Posterior cingulate gyrus (tissue), 11 donors: ENCODE data around the gene INO80.

Experiments used
- DNase-seq, 10 donors: peaks; one replicate each; pipeline versions ENCODE4 v3.0.0 to v3.0.0-alpha.2; 2020 to 2021; ENCODE audit warnings: mixed read lengths in 3 of 10
- intact Hi-C: fragments of 100-400 bp; cut with DNase I; formaldehyde crosslinking; loops from one replicate; pipeline ENCODE4 v1.15.1; 2023

INO80 gene

DNA sequence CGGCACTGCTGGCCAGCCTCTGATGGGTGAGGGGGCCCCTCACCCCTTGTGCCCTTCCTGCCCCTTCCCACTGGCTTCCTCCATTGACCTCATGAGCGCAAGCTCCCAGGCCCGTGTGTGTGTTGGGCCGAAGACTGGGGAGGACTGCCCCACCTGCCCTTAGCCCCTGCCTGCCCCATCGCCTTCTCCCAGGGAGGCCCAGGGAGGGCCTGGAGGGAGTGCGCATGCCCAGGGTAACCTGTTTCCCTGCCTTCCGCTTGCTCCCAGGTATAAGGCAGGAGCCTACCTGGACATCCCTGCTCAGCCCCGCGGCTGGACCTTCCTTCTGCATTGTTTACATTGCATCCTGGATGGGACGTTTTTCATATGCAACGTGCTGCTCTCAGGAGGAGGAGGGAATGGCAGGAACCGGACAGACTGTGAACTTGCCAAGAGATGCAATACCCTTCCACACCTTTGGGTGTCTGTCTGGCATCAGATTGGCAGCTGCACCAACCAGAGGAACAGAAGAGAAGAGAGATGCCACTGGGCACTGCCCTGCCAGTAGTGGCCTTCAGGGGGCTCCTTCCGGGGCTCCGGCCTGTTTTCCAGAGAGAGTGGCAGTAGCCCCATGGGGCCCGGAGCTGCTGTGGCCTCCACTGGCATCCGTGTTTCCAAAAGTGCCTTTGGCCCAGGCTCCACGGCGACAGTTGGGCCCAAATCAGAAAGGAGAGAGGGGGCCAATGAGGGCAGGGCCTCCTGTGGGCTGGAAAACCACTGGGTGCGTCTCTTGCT is 178.1 kb downstream of the INO80 start:
- peak in 1 of 10 donors; percentile 82 for DNase-seq
- intact Hi-C loops = no loop called here

DNA sequence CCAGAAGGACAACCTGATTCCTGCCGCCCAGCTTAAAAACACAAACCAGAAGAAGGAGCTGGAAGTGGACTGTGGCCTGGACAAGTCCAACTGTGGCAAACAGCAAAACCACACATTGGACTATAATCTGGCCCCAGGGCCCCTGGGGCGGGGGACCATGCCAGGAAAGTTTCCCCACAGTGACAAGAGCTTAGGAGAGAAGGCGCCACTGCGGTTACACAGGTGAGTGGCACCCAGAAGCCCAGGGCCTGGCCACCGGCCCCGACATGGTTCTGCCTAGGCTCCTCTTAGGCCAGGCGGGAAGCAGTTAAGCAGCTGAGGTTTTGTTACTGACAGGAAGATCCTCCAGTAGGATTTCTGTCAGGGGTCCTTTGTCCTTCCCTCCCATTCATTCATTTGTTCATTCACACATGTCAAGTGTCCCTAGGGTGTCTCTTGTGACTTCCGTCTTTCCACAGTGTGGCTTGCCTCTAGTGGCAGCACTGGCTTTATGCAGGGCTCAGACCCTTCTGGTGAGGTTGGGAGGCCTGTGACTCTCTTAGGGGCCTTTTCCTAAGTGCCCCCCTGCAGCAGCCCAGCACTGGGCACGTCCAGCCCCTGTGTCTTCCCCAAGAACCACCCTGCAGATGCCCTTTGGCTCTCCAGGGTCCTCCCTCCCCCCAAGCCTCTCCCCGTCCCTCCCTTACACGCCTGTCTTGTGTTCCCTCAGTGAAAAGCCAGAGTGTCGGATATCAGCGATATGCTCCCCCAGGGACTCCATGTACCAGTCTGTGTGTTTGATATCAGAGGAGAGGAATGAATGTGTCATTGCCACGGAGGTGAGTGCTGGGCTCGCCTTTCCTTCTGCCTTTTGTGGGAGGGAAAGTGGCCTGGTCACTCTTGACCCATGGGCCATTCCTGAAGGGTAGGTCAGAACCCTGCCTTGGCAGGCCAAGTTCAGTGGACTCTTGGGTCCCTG is 179.1 kb downstream of the INO80 start:
- intact Hi-C loops = no loop called here
- no peak for DNase-seq

DNA sequence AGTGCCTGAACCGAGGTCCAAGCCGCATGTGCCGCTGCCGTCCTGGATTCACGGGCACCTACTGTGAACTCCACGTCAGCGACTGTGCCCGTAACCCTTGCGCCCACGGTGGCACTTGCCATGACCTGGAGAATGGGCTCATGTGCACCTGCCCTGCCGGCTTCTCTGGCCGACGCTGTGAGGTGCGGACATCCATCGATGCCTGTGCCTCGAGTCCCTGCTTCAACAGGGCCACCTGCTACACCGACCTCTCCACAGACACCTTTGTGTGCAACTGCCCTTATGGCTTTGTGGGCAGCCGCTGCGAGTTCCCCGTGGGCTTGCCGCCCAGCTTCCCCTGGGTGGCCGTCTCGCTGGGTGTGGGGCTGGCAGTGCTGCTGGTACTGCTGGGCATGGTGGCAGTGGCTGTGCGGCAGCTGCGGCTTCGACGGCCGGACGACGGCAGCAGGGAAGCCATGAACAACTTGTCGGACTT is 179.8 kb downstream of the INO80 start:
- DNase-seq = peak in 1 of 10 donors; percentile 81
- intact Hi-C loops = no loop called here

DNA sequence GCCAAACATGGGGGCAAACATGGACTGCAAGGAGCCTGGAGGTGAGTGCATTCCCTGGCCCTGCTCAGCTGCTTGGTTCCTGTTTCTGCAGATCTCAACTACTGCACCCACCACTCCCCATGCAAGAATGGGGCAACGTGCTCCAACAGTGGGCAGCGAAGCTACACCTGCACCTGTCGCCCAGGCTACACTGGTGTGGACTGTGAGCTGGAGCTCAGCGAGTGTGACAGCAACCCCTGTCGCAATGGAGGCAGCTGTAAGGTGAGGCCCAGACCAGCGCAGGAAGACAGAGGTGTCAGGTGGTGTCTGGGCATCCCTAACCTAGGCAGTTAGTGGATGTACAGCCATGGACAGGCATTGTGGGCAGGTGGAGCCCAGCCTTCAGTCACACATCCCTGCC is 181.6 kb downstream of the INO80 start:
- no peak for DNase-seq
- intact Hi-C loops = no loop called here

DNA sequence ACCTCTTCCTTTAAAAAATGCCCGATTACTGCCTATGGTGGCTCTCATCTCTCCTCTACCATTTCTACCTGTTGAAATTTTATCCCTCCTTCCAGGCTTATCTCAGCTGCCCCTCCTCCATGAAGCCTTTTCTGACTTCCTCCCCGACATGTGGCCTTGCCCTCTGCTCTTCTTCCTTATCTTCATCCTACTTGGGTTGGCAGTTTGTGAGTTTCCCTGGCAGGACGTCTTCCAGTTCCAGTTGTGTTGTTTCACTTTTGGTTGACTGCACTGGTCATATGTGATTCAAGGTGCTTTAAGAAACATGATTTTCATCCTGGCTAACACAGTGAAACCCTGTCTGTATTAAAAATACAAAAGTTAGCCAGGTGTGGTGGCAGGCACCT is 182.6 kb downstream of the INO80 start:
- intact Hi-C loops = no loop called here
- no peak for DNase-seq

DNA sequence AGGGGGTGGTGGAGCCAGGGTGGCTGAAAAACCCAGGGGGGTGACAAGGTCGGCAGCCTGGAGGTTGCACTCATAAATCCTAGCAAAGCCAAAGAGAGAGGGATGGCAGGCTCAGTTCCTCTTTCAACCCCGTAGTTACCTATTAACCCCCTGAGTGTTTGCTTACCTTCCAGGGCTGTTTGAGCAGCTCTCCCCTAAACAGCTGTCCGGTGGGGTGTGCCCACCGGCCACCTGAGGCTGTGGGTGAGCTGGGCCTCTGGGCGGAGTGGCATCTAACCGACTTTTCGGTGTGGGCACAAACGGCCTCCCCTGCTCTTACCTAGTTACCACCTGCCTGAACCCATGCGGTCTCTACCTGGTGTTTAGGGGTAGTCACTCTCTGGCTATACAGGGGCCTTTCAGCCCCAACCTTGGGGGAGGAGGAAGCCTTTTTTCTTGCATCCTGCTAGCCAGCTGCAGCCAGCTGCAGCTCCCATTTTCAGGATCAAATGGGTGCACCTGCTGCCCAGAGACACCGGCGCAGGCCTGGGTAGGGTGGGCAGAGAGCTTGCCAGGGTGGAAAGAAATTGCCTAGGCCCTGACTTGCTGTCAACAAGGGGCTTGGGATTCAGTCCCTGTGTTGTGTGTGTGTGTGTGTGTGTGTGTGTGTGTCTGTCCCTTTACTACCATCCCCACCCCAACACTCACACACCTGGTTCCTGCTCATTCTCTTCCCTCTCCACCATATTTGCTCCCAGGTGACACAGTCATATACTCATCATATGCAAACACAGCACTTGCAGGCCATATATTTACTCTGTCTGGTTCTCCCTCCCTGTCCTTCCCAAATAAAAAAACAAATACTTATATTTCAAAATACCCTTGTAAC is 183.2 kb downstream of the INO80 start:
- DNase-seq = no peak
- intact Hi-C loops = no loop called here

DNA sequence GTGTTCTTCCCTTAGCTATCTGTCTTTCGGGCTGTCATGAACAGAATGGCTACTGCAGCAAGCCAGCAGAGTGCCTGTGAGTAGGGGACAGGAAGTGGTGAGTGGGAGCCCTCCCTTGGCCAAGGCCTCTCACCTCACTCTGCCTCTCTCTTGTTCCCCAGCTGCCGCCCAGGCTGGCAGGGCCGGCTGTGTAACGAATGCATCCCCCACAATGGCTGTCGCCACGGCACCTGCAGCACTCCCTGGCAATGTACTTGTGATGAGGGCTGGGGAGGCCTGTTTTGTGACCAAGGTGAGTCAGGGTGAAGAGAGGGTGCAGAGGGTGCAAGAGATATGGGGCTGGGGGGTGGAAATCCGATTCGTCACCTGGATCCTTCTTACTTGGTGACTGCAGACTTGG is 183.9 kb downstream of the INO80 start:
- intact Hi-C loops = no loop called here
- DNase-seq = no peak

DNA sequence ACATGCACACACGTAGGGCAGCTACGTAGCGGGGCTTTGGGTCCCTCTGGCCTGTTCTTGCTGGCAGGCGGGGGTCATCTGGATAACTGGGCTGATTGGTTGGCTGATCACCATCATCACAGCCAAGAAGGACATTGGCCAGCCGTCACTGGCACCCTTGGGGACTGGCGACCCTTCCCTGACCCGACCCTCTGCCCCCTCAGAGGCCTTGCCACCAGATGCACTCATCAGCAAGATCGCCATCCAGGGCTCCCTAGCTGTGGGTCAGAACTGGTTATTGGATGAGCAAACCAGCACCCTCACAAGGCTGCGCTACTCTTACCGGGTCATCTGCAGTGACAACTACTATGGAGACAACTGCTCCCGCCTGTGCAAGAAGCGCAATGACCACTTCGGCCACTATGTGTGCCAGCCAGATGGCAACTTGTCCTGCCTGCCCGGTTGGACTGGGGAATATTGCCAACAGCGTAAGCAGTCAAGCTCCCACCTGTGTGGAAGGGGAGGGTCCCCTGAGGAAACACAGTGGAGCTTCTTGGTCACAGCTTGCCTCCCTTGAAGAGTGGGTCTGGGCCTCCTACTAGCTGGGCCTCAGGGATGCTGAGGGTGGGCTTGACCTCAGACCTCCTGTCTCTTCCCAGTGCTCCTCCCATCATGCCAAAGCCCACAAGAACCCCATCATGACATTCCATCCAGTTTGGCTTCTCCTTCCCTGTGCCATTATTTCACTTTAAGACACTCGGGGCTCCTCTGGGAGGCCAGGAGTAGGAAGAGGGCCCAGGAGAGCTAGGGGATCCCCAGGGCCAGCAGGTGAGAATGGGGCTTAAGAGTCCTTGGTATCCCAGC is 184.6 kb downstream of the INO80 start:
- no peak for DNase-seq
- intact Hi-C loops = no loop called here

DNA sequence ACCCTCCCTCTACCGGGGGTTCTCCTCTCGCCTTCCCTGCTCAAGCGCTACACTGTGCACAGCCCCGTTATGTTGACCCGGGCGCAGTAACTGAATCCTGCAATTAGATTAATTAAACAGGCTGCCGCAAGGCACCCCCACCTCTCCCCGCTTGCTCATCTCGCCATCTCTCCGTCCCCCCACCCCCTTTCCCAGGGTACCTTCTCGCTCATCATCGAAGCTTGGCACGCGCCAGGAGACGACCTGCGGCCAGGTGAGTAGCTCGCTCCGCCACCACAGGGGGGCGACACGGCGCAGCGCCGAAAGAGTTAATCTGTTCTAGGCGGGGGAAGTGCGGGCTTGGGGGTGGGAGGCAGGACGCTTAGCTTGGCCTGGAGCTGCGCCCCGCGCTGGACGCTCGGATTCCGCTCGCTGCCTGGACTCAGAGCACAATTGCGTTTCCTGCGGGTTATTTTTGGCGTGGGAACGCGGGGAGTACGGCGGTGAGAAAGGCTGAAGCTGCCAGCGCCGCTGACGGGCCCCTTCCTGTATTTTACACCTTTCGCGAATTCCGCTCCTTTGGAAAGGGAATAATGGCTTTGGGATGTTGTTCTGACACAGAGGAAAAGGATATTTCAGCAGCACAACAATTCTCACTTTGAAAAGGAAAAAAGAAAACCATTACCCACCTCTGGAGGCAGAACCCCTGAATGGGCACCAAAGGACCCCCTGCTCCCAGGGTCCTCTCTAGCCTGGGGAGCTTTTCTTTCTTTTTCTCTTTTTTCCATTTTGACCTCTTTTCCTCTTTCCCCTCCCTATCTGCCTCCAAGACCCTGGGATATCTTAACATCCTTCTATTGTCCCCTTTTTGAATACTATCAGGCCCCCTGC is 185.4 kb downstream of the INO80 start:
- intact Hi-C loops = no loop called here
- DNase-seq = no peak

DNA sequence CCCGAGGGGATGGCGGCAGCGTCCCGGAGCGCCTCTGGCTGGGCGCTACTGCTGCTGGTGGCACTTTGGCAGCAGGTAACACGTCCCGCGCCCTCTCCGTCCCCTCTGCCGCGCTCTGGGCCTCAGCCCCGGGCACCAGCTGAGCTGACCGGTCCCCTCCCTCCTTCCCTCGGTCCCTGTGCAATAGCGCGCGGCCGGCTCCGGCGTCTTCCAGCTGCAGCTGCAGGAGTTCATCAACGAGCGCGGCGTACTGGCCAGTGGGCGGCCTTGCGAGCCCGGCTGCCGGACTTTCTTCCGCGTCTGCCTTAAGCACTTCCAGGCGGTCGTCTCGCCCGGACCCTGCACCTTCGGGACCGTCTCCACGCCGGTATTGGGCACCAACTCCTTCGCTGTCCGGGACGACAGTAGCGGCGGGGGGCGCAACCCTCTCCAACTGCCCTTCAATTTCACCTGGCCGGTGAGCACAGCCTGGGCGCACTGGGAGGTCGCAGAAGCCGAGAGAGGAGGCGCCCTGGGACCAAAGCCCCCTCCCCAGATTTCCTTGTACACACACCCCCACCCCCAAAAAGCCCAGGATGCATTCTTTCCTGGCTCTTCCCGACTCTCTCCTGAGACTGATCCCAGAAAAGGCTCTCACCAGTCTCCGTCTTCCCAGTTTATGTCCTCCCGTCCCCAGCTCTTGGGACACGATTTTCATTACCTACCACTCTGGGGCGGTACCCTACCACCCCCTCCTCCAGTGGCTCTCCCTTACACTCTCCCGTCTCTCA is 186.2 kb downstream of the INO80 start:
- DNase-seq = peak in 2 of 10 donors; percentile 47 to 88
- intact Hi-C loops = no loop called here
